HG03045 (cell line): Measurements from ENCODE around the gene KRT78.
A peak's percentile ranks its signal among the peaks of the same experiment; 100 is the strongest.
"Not testable (repeated sequence)": the region's sequence is repeated elsewhere in the genome, so short reads cannot be mapped to it uniquely, and the experiment has no call there.

Experiments used
- ATAC-seq: cut with Tn5 transposase; IDR thresholded peaks from one replicate; pipeline ENCODE4 v1.9.1; 2021; ENCODE audit warnings: mild to moderate bottlenecking, moderate library complexity; ENCODE audit not compliant: unreplicated experiment

KRT78 gene

DNA sequence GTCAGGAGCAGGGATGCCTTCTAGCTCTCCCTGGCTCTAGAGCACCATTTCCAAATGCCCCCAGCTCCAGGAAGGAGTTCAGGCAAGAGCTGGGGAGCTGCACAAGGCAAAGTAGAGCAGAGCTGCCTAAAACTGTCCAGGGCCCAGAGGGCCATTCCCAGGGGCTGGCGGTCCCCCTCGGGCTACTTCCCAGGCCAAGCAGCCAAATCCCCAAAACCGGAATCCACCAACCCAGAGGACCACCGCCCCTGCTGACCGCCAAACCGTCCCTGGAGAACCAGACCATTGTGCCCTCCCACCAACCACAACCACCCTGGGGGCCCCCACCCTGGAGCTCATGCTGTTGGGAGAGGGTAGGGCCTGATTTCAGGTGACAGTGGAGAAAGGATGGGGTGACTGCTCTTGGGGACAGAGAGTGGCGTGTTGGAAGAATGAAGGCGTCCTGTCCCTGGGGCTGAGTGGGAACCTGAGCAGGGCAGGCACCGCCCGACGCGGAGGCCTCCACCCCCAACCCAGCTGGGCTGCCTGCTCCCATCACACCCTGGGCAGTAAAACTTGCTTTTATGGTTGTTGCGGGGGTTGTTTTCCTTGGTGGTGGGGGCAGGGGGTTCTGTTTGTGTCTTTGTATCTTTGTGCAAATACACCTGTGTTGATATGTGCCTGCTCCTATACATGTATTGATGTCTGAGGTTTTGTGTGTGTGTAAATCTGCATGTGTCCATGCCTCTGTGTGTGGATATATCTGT, 24.0 kb upstream of the KRT78 start:
- ATAC-seq = no peak

DNA sequence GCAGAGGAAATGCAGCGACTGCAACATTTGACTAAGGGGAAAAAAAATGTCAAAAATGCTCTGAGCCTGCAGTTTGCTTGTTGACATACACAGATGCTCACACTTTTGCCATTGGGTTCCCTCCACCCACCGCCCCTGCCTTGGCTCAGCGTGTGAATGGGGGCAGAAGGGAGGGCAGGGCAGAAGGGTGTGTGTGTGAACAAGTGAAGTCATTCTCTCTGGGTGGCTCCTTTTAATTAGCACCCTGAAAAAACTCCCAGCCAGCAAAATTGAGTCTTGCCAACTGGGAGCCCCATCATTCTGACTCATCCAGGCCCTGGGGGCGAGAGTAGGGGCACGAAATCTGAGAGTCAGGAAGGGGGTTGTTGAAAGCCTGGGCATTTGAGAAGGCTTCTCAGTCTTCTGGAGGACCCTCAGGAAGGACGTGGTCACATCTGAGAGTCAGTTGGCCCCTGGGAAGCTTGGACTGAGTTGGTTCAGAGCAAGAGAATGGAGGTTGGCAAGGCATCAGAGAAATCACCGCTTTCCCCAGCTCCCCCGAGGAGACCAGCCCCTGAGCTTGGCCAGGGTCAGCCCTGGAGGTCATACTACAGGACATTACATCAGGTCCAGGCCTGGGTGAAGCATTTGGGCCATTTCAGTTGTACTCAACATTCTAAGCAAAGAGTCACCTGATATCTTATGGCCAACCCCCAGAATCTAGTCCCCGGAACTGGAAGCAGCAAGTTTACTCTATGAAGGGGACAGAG, 22.7 kb upstream of the KRT78 start:
- no peak for ATAC-seq

DNA sequence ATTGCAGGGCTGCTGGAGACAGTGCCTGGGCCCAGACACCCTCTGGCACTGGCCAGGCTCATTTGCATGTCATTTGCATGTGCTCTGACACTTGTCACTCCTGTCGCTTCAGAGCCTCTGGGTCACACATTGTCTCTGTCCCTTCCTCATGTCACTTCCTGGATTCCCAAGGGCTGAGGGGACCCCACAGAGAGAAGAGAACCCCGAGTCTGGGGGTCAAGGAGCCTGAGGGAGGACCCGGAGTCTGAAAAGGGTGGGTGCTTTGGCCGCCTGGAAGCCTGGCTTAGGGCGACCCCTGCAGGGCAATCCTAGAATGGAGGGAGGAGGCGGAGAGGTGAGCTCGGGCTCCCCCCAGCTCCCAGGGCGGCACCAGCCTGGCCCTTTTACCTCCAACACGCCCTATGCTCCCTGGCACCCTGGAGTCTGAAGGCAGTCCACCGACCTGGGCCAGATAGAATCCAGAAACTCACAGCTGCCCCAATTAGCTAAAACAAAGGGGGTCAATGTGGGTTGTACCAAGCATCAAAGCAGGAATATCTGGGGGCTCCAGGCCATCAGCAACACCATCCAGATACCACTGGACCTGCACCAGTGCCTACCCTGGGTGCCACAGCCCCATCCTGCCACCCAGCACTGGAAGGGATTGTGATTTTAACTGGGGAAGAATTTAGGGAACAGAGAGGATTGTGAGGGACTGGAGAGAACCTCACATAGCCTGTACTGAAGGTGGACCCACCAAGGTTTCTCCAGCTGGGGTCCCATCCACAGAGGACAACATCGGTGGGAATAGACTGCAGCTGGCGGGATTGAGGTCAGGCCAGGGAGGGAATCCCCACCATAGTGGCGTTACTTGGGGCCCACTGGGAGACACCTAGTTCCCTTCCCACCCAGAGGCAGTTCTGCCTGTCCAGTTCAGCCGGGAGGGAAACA, 21.8 kb upstream of the KRT78 start:
- ATAC-seq = peak; percentile 57

DNA sequence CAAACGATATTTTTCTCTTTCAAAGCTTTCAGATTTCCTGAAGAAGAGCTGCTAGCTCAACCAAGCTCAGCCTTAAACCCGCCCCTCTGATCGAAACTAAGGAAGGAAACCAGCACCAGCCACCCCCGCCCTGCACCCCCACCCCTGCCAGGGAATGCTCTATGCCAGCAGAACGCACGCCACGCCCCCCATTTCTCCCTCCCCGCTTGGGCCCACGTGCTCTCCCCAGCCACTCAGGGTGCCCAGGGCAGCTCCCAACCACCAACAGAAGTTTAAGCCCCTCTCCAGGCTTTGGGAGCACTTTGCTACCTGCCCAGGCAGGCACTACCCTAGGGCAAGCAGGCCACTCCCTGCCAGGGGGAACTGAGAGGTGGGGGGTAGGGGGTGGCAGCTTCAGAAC, 18.8 kb upstream of the KRT78 start:
- ATAC-seq = no peak

DNA sequence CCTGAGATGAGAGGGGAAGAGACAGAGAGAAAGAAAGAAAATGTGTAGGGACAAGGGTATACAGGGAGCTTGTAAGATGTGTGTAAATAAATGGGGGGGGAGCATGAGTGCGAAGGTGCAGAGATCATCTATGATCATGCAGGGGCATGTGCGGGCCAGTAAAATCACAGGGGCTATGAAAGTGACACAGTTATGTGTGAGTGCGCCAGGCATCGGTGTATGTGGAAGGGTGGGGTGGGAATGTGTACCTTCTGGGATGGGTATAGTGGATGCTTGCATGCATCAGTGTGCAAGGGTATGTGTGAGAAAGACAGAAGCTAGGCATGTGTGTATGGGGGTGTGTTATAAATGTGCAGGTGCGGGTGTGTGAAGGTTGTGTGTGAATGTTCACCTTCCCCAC, 18.4 kb upstream of the KRT78 start:
- no peak for ATAC-seq

DNA sequence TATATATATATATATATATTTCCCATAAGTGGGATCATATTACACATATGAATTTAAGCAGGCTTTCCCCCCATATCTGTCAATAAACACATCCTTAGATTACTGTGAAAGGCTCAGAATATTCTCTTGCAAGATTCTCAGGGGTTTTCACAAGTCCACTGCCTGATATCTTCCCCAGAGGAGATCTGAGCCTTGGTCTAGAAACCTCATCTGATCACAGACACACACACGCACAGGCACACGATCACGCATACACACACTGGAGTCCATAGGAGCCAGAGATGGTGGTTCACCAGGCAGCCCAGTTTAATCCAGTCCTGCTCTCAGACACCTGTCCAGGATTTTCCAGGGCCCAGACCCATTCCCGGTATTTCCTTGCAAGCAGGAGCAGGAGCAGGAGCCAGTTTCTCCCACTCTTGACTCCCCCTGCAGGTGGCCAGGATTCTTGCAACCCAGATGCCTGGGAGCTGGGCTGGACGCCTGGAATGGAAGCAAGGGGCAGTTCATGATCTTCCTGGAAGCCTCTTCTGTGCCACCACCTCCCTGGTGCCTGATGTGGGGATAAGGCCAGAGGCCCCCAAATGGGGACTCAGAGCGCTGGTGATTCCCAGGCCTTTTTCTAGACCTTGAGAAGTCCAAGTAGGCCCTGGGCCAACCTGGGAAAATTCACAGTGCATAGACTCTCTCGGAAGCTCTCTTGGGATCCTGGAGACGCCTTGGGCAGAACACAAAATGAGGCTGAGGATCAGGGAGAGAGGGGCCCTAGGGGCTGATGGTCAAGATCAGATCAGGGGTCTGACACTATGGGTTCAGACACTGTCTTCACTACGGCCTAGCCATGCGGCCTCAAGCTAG, 16.5 kb upstream of the KRT78 start:
- no peak for ATAC-seq

DNA sequence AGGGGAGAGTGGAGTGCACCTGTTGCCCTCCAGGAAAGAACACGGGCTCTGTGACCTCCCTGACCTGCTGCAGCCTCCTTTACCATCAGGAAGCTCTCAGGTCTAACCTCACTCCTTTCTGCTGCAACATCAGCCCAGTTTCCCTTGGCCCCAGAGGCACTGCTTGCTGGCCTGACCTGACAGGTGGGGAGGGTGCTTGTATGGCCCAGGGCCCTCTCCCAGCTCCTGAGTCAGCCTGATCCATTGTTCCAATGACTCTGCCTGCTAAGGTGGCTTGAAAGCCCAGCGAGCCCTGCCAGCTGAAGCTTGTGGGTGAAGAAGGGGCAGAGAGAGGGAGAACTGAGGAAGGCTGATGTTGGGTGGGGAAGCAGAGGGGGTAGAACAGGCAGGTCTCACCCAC, 13.2 kb upstream of the KRT78 start:
- ATAC-seq = no peak

DNA sequence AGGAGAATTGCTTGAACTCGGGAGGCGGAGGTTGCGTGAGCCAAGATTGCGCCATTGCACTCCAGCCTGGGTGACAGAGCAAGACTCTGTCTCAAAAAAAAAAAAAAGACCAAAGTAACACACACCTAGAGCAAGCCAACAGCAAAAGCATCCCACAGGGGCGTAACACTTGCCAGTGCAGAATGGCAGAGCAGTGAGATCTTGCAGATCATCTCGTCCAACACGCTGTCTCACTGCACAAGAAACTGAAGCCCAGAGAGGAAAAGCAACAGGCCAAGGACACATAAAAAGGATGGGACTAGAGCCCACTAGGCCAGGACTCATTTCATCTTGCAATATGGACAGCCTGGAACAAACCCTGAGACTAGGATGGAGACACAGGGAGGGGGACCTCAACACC, 12.7 kb upstream of the KRT78 start:
- ATAC-seq = no peak

DNA sequence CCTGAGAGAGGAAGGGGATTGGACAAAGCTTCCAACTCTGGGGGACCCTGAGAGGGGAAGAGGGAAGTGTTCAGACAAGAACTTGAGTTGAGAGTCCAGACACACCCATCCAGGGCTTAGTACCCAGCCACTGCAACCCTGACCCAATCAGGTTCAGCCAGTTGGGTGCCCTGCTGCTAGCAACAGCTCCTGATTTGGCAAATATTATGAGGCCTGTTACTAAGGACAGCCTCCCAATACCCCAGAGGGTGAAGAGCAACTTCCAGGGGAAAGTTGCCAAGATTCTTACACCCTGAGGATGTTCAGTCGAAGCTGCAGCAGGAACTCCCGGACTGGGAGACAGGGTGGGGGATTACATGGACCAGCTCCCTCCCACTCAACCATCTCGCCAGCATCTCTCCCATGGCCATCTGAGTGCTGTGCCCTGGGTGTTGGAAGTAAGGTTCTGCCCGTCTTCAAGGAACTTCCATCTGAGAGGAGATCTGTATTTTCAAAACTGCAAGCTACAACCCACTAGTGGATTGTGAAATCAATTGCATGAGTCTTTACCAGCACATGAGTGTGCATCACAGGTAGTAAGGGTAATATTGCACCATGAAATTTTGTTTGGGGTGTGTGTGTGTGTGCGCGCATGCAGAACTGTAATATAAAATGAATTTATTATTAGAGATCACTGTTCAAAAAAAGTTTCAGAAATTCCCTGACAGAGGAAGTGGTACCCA, 11.5 kb upstream of the KRT78 start:
- no peak for ATAC-seq

DNA sequence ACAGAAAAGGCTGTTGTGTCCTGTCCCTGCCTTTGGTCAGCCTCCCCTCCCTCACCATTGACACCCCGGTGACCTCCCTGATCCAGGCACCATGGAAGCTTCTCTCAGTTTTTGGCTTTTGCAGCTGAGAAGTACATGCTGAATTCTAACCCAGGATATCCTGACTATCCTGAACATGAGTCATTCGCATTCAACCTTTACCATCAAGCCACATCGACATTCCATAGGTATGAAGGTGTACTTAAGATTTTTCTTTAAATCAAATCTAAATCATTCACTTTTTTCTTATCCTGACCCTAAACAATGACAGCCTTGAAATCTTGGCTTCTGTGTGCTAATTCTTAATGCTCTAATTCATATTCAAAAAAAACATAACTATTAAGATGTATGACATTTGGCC, 8.7 kb upstream of the KRT78 start:
- ATAC-seq = no peak

DNA sequence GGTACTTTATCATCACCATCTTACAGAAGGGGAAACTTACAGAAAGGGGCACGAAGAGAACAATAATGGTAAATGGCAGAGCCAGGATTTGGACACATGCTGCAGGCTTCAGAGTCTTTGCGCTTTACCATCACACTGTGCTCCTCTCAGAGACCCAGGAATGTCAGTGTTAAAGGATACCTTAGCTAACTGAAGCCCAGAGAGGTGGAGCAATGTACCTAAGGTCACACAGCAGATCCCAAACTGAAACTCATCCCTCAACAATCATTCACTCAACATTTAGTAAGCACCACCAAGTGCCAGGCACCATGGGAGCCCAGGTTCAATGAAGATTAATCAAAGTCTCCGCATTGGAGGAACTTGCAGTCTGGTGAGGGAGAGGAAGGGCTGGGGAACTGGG, 8.0 kb upstream of the KRT78 start:
- ATAC-seq = no peak

DNA sequence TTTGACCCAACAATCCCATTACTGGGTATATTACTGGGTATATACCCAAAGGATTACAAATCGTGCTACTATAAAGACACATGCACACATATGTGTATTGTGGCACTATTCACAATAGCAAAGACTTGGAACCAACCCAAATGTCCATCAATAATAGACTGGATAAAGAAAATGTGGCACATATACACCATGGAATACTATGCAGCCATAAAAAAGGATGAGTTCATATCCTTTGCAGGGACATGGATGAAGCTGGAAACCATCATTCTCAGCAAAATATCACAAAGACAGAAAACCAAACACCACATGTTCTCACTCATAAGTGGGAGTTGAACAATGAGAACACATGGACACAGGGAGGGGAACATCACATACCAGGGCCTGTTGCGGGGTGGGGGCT, 7.3 kb upstream of the KRT78 start:
- not testable (repeated sequence) for ATAC-seq

DNA sequence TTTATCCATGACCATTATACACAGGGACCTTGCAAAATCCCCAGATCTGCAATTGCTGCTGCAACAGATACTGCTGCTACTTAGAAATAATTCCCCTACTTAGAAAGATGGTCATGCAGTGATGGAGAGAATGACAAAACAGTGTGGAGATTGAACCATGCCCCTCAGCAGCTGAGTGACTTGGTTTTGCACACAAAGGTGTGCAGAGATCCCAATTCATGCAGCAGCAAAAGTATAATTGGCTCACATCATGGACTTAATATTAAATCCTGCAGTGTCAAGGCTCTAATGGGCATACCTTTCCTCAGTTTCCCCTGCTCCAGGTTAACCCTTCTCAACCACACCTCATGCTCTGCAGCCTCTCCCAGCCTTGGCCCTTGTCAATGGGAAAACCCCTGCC, 3.0 kb upstream of the KRT78 start:
- ATAC-seq = no peak

DNA sequence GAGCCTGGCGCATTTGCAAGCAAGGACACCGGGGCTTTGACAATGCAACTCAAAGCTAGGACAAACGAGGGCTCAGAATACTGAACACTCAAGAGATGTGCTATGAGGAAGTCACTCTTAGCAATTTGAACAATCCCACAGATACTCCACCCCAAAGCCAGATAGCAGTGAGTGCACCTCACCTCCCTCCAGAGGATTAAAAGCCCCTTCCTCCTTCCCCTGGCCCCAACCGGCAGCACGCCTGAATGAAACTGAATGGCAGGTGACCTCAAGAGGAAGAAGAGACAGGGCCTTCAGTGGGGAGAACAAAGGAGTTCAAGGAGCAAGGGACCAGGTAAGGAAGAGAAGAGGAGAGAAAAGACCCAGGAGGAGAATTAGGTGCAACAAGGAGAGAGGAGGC, 1.9 kb upstream of the KRT78 start:
- no peak for ATAC-seq

DNA sequence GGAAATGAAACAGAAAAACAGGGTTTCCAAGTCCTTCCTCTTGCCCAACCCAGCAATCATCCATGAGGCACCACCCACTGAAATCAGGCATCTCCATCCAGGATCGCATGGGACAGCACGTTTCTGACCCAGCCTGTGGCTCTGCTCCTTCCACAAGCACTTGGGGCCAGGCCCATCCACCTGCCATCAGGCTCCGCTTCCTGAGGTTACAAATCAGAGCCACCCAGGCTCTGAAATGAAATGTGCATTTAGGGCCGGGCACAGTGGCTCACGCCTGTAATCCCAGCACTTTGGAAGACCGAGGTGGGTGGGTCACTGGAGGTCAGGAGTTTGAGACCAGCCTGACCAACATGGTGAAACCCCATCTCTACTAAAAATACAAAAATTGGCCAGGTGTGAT, 717 bp upstream of the KRT78 start:
- no peak for ATAC-seq

DNA sequence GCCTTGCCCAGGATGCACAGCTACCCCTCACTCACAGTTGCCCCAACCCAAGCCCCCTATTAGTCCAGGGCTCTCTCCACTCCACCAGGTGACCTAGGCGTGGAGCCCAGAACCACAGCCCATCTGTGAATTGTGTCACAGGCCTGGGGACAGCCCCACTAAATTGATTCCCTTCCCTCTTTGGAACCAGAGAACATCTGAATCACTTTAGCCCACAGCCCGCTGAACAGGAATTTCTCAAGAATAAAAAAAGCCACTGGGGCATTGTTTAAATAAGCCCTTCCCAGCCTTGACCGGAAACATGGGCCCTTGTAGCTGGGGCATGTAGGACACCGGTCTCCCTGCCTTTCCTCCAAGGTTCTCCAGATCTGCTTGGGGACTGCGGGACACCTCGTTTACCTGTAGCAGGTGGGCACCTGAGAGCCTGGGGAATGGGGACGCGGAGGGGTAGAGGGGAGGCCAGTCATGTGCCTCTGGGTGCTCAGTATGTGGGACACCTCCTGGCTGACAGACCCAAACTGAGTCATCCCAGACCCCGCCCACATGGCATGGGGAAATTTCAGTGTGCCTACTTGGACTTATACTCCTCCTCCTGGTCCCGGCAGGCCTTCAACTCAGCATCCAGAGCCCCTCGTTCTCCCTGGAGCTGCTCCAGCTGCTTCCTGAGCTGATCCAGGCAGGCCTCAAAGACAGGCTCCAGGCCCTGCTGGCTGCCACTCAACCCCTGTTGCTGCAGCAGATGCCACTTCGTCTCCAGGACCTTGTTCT, 1.3 kb downstream of the KRT78 start:
- no peak for ATAC-seq

DNA sequence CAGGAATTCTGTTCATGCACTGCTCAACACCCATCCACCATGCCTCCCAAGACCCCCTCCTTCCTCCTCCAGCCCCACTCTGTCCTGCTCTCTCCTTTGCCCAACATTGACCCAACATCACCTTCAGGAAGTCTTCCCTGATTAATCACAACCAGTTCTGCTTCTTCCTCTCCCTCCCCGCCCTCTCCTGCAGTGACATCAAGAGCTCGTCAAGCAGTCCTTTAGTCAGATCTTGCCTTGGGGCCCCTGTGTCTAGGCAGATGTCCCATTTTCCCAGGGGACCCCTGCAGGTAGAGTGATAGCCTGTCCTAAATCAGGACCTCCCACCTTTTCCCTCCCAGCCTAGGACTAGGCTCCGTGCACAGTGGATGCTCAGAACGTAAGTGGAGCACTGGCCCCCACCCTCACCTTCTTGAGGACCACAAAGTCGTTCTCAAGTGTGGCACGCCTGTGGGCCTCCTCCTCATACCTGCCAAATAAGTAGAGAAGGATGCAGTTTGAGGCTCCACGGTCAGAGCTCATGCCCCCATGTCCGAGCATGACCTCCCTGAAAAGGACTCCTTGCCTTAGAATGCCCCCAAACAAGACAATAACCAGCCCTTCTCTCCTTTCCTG, 2.3 kb downstream of the KRT78 start:
- ATAC-seq = no peak

DNA sequence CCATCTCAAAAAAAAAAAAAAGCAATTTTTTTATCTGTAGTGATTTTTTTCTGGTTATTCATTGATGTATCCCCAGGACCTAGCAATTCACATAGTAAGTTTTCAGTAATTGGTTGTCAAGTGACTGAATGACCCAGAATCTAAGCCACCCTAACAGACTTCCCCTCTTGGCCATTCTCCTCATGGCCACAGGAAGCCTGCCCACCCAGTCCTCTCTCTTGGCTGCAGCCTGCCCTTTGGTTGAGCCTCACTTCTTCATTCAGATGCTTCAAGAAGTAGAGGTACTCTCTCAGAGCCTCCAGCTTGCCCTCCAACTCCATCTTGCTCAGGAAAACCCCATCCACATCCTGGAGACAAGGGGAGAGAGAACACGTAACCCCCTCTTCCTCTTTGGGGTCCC, 2.8 kb downstream of the KRT78 start:
- ATAC-seq = no peak

DNA sequence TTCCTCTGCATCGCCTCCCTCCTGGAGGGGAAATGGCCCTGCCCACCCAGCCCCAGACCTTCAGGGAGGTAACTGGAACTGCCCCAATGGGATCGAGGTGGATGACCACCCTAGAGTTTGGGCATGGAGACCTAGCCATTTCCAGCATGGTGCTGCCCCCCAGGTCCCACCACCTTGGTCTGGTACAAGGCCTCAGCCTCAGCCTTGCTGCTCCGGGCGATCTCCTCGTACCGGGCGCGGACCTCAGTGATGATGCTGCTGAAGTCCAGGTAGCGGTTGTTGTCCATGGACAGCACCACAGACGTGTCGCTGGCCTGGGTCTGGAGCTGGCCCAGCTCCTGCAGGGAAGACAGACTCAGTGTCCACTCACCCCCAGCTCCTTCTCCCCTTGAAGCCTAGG, 4.4 kb downstream of the KRT78 start:
- no peak for ATAC-seq
